Measurements from ENCODE around the gene TCF7.

The TCF7 gene

GRCh38 chr5:134132372-134133187 is 18.1 kb downstream of the TCF7 start:
- no peak for TF ChIP-seq ZFX (IDR thresholded peaks at IDR 0.05)
- H3K27ac ChIP-seq, result no peak overlapping the region

GRCh38 chr5:134133188-134133994 is 18.9 kb downstream of the TCF7 start:
- H3K27ac ChIP-seq, result no peak overlapping the region
- TF ChIP-seq ZFX (IDR thresholded peaks at IDR 0.05) (no peak), CTCF (conservative IDR thresholded peaks at IDR 0.05) (no peak)

GRCh38 chr5:134133995-134134541 is 19.6 kb downstream of the TCF7 start:
- H3K27ac ChIP-seq, result no peak overlapping the region
- TF ChIP-seq CTCF (conservative IDR thresholded peaks at IDR 0.05), result no peak
- no peak for TF ChIP-seq ZFX (IDR thresholded peaks at IDR 0.05)

GRCh38 chr5:134135091-134135655 is 20.7 kb downstream of the TCF7 start:
- no peak overlapping the region for H3K27ac ChIP-seq
- TF ChIP-seq CTCF (conservative IDR thresholded peaks at IDR 0.05), result no peak
- TF ChIP-seq ZFX (IDR thresholded peaks at IDR 0.05), result no peak

GRCh38 chr5:134136221-134136631 is 21.7 kb downstream of the TCF7 start:
- H3K27ac ChIP-seq, result no peak overlapping the region
- TF ChIP-seq ZFX (IDR thresholded peaks at IDR 0.05), result no peak
- TF ChIP-seq CTCF (conservative IDR thresholded peaks at IDR 0.05), result no peak

GRCh38 chr5:134136771-134137170 is 22.3 kb downstream of the TCF7 start:
- H3K27ac ChIP-seq, result no peak overlapping the region
- TF ChIP-seq CTCF (conservative IDR thresholded peaks at IDR 0.05) (no peak), ZFX (IDR thresholded peaks at IDR 0.05) (no peak)

- no peak overlapping the region for H3K27ac ChIP-seq
- TF ChIP-seq ZFX (IDR thresholded peaks at IDR 0.05) (no peak), CTCF (conservative IDR thresholded peaks at IDR 0.05) (no peak)
These were observed 24.2 kb downstream of the TCF7 start for GRCh38 chr5:134138416-134139376.

All from C4-2B (cell line).